K562 (cell line): Measurements from ENCODE around the gene RPL9. TPM values are rescaled to one million over a fixed set of nuclear protein-coding genes. Genes with fewer than 3 reads are reported as not detected.
A peak's percentile ranks its signal among the peaks of the same experiment; 100 is the strongest.

Experiments
- BRD4 ChIP-seq: fragments of 200-600 bp; sonication (generic); IDR thresholded peaks from 2 replicates; pipeline ENCODE4 v1.6.1; 2017; ENCODE audit warnings: inconsistent platforms
- CXXC5 ChIP-seq: fragments of 250-450 bp; sonication (Bioruptor Pico); IDR thresholded peaks from 2 replicates; pipeline ENCODE4 v1.8.0; 2022; ENCODE audit warnings: inconsistent platforms, mild to moderate bottlenecking, moderate library complexity
- HNRNPL ChIP-seq: fragments of 200-400 bp; formaldehyde crosslinking; IDR thresholded peaks from 2 replicates; pipeline ENCODE4 v1.6.1; 2017; ENCODE audit warnings: low read depth, mild to moderate bottlenecking, low read length
- ILK ChIP-seq: fragments of 450-650 bp; IDR thresholded peaks from 2 replicates; pipeline ENCODE4 v1.6.1; 2016; ENCODE audit warnings: missing genetic modification characterization, low read depth, mild to moderate bottlenecking, missing compliant biosample characterization, moderate library complexity, borderline replicate concordance
- KAT7 ChIP-seq: sonication (generic); formaldehyde crosslinking; IDR thresholded peaks from 2 replicates; pipeline ENCODE4 v1.8.0; 2022; ENCODE audit warnings: missing genetic modification reagents, mild to moderate bottlenecking, borderline replicate concordance
- MAFK ChIP-seq: IDR thresholded peaks from 2 replicates; pipeline ENCODE4 v1.6.1; 2011; ENCODE audit warnings: low read length, improper control_type of control experiment
- NFE2L1 ChIP-seq: fragments of 450-650 bp; IDR thresholded peaks from 2 replicates; pipeline ENCODE4 v1.6.1; 2016; ENCODE audit warnings: missing genetic modification characterization, low read depth, mild to moderate bottlenecking, missing compliant biosample characterization, moderate library complexity, borderline replicate concordance
- NFYB ChIP-seq: IDR thresholded peaks from 2 replicates; pipeline ENCODE4 v1.6.1; 2011; ENCODE audit warnings: mild to moderate bottlenecking, moderate library complexity; ENCODE audit not compliant: insufficient read length; ENCODE audit errors: extremely low read depth
- NR2C1 ChIP-seq, 2 experiments: fragments of 450-650 bp; IDR thresholded peaks; 2 replicates each; pipeline ENCODE4 v1.6.1; 2017; ENCODE audit warnings: mild to moderate bottlenecking in 2 of 2, antibody characterized with exemption in 1 of 2, inconsistent platforms in 1 of 2, missing compliant biosample characterization in 1 of 2, missing genetic modification characterization in 1 of 2
- PHF8 ChIP-seq: fragments of 200-600 bp; sonication (generic); IDR thresholded peaks from 2 replicates; pipeline ENCODE4 v1.6.1; 2012; ENCODE audit warnings: mixed run types, mild to moderate bottlenecking, inconsistent platforms, low read length, moderate library complexity, borderline replicate concordance
- PHTF2 ChIP-seq: fragments of 250-450 bp; sonication (Bioruptor Pico); IDR thresholded peaks from 2 replicates; pipeline ENCODE4 v1.5.0; 2021; ENCODE audit warnings: mild to moderate bottlenecking
- PRDM10 ChIP-seq: fragments of 450-650 bp; IDR thresholded peaks from 2 replicates; pipeline ENCODE4 v1.6.1; 2018; ENCODE audit not compliant: partially characterized antibody
- SMARCC2 ChIP-seq: fragments of 450-650 bp; IDR thresholded peaks from 2 replicates; pipeline ENCODE4 v1.6.1; 2017; ENCODE audit warnings: antibody characterized with exemption, moderate library complexity, mild to moderate bottlenecking, low read depth
- TRIM24 ChIP-seq, 2 experiments: fragments of 450-650 bp; IDR thresholded peaks; 2 replicates each; pipeline ENCODE4 v1.6.1; 2016
- ZBTB7A ChIP-seq: IDR thresholded peaks from 2 replicates; pipeline ENCODE4 v1.6.1; 2011; ENCODE audit warnings: low read depth, mild to moderate bottlenecking, low read length, moderate library complexity, borderline replicate concordance; ENCODE audit not compliant: control insufficient read depth
- ZNF143 ChIP-seq: sonication (generic); formaldehyde crosslinking; IDR thresholded peaks from 2 replicates; pipeline ENCODE4 v1.9.0; 2022; ENCODE audit warnings: mild to moderate bottlenecking, missing genetic modification reagents
- ZZZ3 ChIP-seq: fragments of 450-650 bp; IDR thresholded peaks from 2 replicates; pipeline ENCODE4 v1.6.1; 2016; ENCODE audit warnings: antibody characterized with exemption, mild to moderate bottlenecking, moderate library complexity
- polyA plus RNA-seq, 8 experiments: library from polyadenylated mRNA; depleted of rRNA in 4 of 8; stranded (reverse) in 5 of 8; unstranded in 3 of 8; fragments of >200 nt; fragmentation: Nextera tagmentation in 2 of 8; fragmentation: Illumina TruSeq in 1 of 8; extraction: Ambion mirVana in 2 of 8; extraction: Trizol in 1 of 8; gene quantifications; 2 replicates each; pipeline versions ENCODE4 v1.2.1 to v1.2.3, GENCODE V29; 2011 to 2014; ENCODE audit warnings: inconsistent platforms in 1 of 8, missing spikeins in 1 of 8
- total RNA-seq, 7 experiments: library from RNA; depleted of rRNA in 6 of 7; stranded (reverse); fragments of >200 nt in 6 of 7; fragmentation: Illumina TruSeq in 2 of 7; extraction: Trizol in 2 of 7; gene quantifications; 2 replicates each; pipeline versions ENCODE4 v1.2.1 to v1.2.3, GENCODE V29; 2011 to 2021; ENCODE audit warnings: low replicate concordance in 1 of 7
- TF ChIP-seq, protein P1 (sequence below): IDR thresholded peaks from 2 replicates; pipeline ENCODE4 v1.6.1; 2014; ENCODE audit warnings: antibody characterized with exemption
- TF ChIP-seq, protein P2 (sequence below): fragments of 450-650 bp; IDR thresholded peaks from 2 replicates; pipeline ENCODE4 v1.6.1; 2018; ENCODE audit warnings: mild to moderate bottlenecking, low read depth; ENCODE audit not compliant: partially characterized antibody
- TF ChIP-seq, protein P3 (sequence below): fragments of 450-650 bp; IDR thresholded peaks from 2 replicates; pipeline ENCODE4 v1.6.1; 2016; ENCODE audit warnings: low read depth, mild to moderate bottlenecking, moderate library complexity

The RPL9 gene
- total and polyA plus RNA-seq, 9 of the 15 experiments (the other 6 are each of a cell fraction or from before 2014, with no cell fraction given) = 1,925 to 5,178 (median 3,033) TPM

GRCh38 chr4:39458505-39459300 lies at the start of gene RPL9, which contains the start of gene LIAS (continued):
- TF ChIP-seq PHF8 (peak; percentile 97), CXXC5 (CRISPR knock-in tag) (peak; percentile 96), ZBTB7A (no peak), HNRNPL (0 out of 2 replicates have a peak, but pooled peaks have one; percentile 41), NFE2L1 (no peak), TRIM24 (IDR thresholded peaks at IDR 0.05) (peak in 1 of 2 experiments; percentile 49; a peak in 2 of 4 replicates), SMARCC2 (0 out of 2 replicates have a peak, but pooled peaks have one; percentile 18), PHTF2 (no peak), ZZZ3 (peak; percentile 99), NFYB (peak; percentile 79), NR2C1 (IDR thresholded peaks at IDR 0.05) (peak; percentile 55; the same call in 1 of the 2 replicates), NR2C1 (tag; IDR thresholded peaks at IDR 0.05) (peak; percentile 47), ILK (tag) (no peak), BRD4 (peak; percentile 94), PRDM10 (peak; percentile 69), MAFK (peak; percentile 29; the same call in 1 of the 2 replicates), ZNF143 (peak; percentile 31; the same call in 1 of the 2 replicates), KAT7 (peak; percentile 74; the same call in 1 of the 2 replicates)
- TF ChIP-seq, protein P1, sequence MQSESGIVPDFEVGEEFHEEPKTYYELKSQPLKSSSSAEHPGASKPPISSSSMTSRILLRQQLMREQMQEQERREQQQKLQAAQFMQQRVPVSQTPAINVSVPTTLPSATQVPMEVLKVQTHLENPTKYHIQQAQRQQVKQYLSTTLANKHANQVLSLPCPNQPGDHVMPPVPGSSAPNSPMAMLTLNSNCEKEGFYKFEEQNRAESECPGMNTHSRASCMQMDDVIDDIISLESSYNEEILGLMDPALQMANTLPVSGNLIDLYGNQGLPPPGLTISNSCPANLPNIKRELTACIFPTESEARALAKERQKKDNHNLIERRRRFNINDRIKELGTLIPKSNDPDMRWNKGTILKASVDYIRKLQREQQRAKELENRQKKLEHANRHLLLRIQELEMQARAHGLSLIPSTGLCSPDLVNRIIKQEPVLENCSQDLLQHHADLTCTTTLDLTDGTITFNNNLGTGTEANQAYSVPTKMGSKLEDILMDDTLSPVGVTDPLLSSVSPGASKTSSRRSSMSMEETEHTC = no peak
- TF ChIP-seq, protein P2, sequence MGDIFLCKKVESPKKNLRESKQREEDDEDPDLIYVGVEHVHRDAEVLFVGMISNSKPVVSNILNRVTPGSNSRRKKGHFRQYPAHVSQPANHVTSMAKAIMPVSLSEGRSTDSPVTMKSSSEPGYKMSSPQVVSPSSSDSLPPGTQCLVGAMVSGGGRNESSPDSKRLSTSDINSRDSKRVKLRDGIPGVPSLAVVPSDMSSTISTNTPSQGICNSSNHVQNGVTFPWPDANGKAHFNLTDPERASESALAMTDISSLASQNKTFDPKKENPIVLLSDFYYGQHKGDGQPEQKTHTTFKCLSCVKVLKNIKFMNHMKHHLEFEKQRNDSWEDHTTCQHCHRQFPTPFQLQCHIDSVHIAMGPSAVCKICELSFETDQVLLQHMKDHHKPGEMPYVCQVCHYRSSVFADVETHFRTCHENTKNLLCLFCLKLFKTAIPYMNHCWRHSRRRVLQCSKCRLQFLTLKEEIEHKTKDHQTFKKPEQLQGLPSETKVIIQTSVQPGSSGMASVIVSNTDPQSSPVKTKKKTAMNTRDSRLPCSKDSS = no peak
- TF ChIP-seq, protein P3, sequence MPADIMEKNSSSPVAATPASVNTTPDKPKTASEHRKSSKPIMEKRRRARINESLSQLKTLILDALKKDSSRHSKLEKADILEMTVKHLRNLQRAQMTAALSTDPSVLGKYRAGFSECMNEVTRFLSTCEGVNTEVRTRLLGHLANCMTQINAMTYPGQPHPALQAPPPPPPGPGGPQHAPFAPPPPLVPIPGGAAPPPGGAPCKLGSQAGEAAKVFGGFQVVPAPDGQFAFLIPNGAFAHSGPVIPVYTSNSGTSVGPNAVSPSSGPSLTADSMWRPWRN = no peak
